SK-N-SH (cell line): ENCODE results near the gene CTRB1. TPM values are rescaled to one million over a fixed set of nuclear protein-coding genes. Genes with fewer than 3 reads are reported as not detected.

Experiments used
- CTCF ChIA-PET: fragments of 300-600, 350-600 bp; formaldehyde crosslinking; extraction: SDS; loops from one replicate; lab custom pipeline; 2021; lab: Yijun Ruan, JAX
- POLR2A ChIA-PET: fragments of 350-600 bp; sonication (Branson Sonifier 250); formaldehyde crosslinking; extraction: SDS; loops from one replicate; lab custom pipeline; 2020; ENCODE audit warnings: antibody characterized with exemption, inconsistent platforms; lab: Yijun Ruan, JAX
- DNase-seq: peaks from one replicate; pipeline ENCODE4 v3.0.0; 2012
- H2AFZ ChIP-seq: fragments of 200-600 bp; sonication (generic); 2 replicates; pipeline ENCODE4 v1.8.1; 2016; ENCODE audit warnings: antibody characterized with exemption, mild to moderate bottlenecking, low read depth
- H3F3A ChIP-seq: fragments of 200-600 bp; sonication (generic); replicated peaks from 2 replicates; pipeline ENCODE3; 2016; ENCODE audit warnings: antibody characterized with exemption, mild to moderate bottlenecking; ENCODE audit not compliant: insufficient read depth
- H3K27ac ChIP-seq, 2 experiments: fragments of 200-500 bp in 1 of 2; fragments of 200-600 bp in 1 of 2; sonication (Bioruptor generic) in 1 of 2; sonication (generic), shearing (Covaris generic) in 1 of 2; 2 replicates each; pipeline versions ENCODE4 v1.5.1 to v1.6.1; 2014 to 2016; ENCODE audit warnings: low read depth in 2 of 2, inconsistent platforms in 1 of 2, low read length in 1 of 2, mild to moderate bottlenecking in 1 of 2, mixed read lengths in 1 of 2
- H3K27me3 ChIP-seq: fragments of 200-600 bp; sonication (generic), shearing (Covaris generic); 2 replicates; pipeline ENCODE4 v1.6.1; 2016; ENCODE audit warnings: mixed run types; ENCODE audit not compliant: insufficient read depth
- H3K36me3 ChIP-seq, 2 experiments: fragments of 200-500 bp in 1 of 2; fragments of 200-600 bp in 1 of 2; sonication (Bioruptor generic) in 1 of 2; sonication (generic) in 1 of 2; replicated peaks in 1 of 2; 2 replicates each; pipeline versions ENCODE3 to v1.5.1; 2014 to 2016; ENCODE audit warnings: low read length in 1 of 2, mild to moderate bottlenecking in 1 of 2; ENCODE audit not compliant: insufficient read depth in 2 of 2, control insufficient read depth in 1 of 2
- H3K4me1 ChIP-seq, 2 experiments: fragments of 200-500 bp in 1 of 2; fragments of 200-600 bp in 1 of 2; sonication (Bioruptor generic) in 1 of 2; sonication (generic), shearing (Covaris generic) in 1 of 2; 2 replicates each; pipeline versions ENCODE4 v1.5.1 to v1.6.1; 2014 to 2016; ENCODE audit warnings: low read depth in 1 of 2, low read length in 1 of 2, mixed run types in 1 of 2; ENCODE audit not compliant: insufficient read depth in 2 of 2, control insufficient read depth in 1 of 2
- H3K4me2 ChIP-seq: fragments of 200-600 bp; sonication (generic), shearing (Covaris generic); 2 replicates; pipeline ENCODE4 v1.6.1; 2017; ENCODE audit warnings: mixed run types
- H3K4me3 ChIP-seq, 2 experiments: fragments of 200-500 bp in 1 of 2; fragments of 200-600 bp in 1 of 2; sonication (Bioruptor generic) in 1 of 2; sonication (generic), shearing (Covaris generic) in 1 of 2; 2 replicates each; pipeline versions ENCODE4 v1.5.1 to v1.8.1; 2014 to 2016; ENCODE audit warnings: low read depth in 2 of 2, inconsistent platforms in 1 of 2, low read length in 1 of 2, mild to moderate bottlenecking in 1 of 2, mixed read lengths in 1 of 2, moderate library complexity in 1 of 2
- H3K79me2 ChIP-seq: fragments of 200-600 bp; sonication (generic); 2 replicates; pipeline ENCODE4 v1.8.1; 2017; ENCODE audit warnings: mild to moderate bottlenecking; ENCODE audit not compliant: insufficient read depth
- H3K9ac ChIP-seq: fragments of 200-600 bp; sonication (generic); 2 replicates; pipeline ENCODE4 v1.6.1; 2017; ENCODE audit warnings: mixed run types
- H3K9me2 ChIP-seq: fragments of 200-600 bp; sonication (generic); 2 replicates; pipeline ENCODE4 v1.6.1; 2017; ENCODE audit warnings: mixed run types
- H3K9me3 ChIP-seq: fragments of 200-600 bp; sonication (generic); 2 replicates; pipeline ENCODE4 v1.6.1; 2017; ENCODE audit warnings: mixed run types, mild to moderate bottlenecking, moderate library complexity
- H4K20me1 ChIP-seq: fragments of 200-600 bp; sonication (generic); 2 replicates; pipeline ENCODE4 v1.6.1; 2017; ENCODE audit warnings: mild to moderate bottlenecking, mixed run types; ENCODE audit not compliant: insufficient read depth
- CHD2 ChIP-seq: fragments of 150-350 bp; IDR thresholded peaks from 2 replicates; pipeline ENCODE4 v1.6.1; 2018; ENCODE audit warnings: low read length; ENCODE audit not compliant: partially characterized antibody
- ELF1 ChIP-seq: IDR thresholded peaks from 2 replicates; pipeline ENCODE4 v1.4.0; 2012
- EZH2phosphoT487 ChIP-seq: fragments of 200-600 bp; sonication (generic); IDR thresholded peaks from 2 replicates; pipeline ENCODE4 v1.6.1; 2017; ENCODE audit warnings: low read depth, mixed run types, mild to moderate bottlenecking, antibody characterized with exemption, moderate library complexity, borderline replicate concordance
- FOXM1 ChIP-seq: IDR thresholded peaks from 2 replicates; pipeline ENCODE4 v1.4.0; 2012; ENCODE audit warnings: low read depth, mild to moderate bottlenecking
- GATA2 ChIP-seq: sonication (generic); formaldehyde crosslinking; IDR thresholded peaks from 2 replicates; pipeline ENCODE4 v1.5.0; 2020; ENCODE audit warnings: mild to moderate bottlenecking, missing genetic modification reagents
- RCOR1 ChIP-seq: fragments of 150-350 bp; IDR thresholded peaks from 2 replicates; pipeline ENCODE4 v1.6.1; 2017; ENCODE audit warnings: antibody characterized with exemption, low read length
- SIN3A ChIP-seq: IDR thresholded peaks from 2 replicates; pipeline ENCODE4 v1.6.1; 2012; ENCODE audit warnings: low read depth, mild to moderate bottlenecking, low read length, moderate library complexity, borderline replicate concordance
- TAF1 ChIP-seq: IDR thresholded peaks from 2 replicates; pipeline ENCODE4 v1.6.1; 2012; ENCODE audit warnings: low read depth, mild to moderate bottlenecking, low read length, moderate library complexity, borderline replicate concordance
- TEAD4 ChIP-seq: IDR thresholded peaks from 2 replicates; pipeline ENCODE4 v1.4.0; 2012; ENCODE audit warnings: mild to moderate bottlenecking, borderline replicate concordance; ENCODE audit not compliant: insufficient read depth
- YY1 ChIP-seq: IDR thresholded peaks from 2 replicates; pipeline ENCODE4 v1.4.0; 2012; ENCODE audit warnings: low read depth, mild to moderate bottlenecking
- WGBS: methylation state at CpG from one replicate; pipeline ENCODE4 v1.1.6; 2017; ENCODE audit warnings: low lambda C conversion rate; 5-methylcytosine and 5-hydroxymethylcytosine counted together
- polyA plus RNA-seq, 3 experiments: library from polyadenylated mRNA; depleted of rRNA; stranded (reverse); fragments of >200 nt; gene quantifications; 2 replicates each; pipeline ENCODE4 v1.2.3, GENCODE V29; 2012
- TF ChIP-seq, protein P1 (sequence below): fragments of 150-350 bp; IDR thresholded peaks from 2 replicates; pipeline ENCODE4 v1.6.1; 2017; ENCODE audit warnings: antibody characterized with exemption, low read length, low read depth, borderline replicate concordance
- TF ChIP-seq, protein P2 (sequence below): IDR thresholded peaks from 2 replicates; pipeline ENCODE4 v1.4.0; 2012; ENCODE audit warnings: low read depth
- TF ChIP-seq, protein P3 (sequence below): fragments of 150-350 bp; IDR thresholded peaks from 2 replicates; pipeline ENCODE4 v1.6.1; 2016; ENCODE audit warnings: mild to moderate bottlenecking, low read depth, low read length

The CTRB1 gene
- polyA plus RNA-seq, 1 of the 3 experiments (the other 2 are of a cell fraction): not detected

DNA sequence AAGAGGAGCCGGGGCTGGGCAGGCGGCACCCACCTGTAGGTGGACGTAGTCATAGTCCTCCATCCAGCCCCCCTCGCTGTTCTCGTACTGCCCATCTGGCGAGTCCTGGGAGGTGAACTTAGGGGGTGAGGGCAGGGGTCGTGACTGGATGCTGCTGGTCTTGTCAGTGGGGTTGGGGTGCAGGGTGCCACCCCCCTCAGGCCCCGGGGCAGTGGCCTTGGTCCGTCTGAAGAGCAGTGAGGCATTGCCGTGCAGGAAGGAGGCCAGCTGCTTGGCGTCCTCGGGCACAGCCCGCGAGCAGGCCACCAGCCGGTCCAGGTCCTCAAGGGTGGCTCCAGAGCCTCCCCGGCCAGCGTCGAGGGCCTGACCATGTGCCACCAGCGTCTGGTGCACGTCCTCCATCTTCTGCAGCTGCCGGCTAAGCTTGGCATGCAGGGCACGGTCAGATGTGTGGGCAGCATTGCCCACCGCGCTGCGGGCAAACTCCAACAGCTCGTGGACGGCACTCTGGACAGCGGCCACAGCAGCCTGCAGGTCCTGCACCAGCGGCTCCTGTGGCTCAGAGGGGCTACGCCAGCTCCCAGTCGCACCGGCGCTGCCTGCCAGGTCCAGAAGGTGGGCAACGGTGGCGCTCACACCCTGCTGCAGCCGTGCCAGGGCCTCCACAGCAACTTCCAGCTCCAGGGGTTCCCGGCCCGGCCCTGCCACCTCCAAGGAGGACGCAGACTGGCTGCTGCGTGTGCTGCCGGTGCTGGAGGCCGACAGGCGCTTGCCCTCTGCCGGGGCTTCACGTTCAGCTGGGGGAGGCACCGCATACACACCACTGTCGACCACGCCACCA is 16.3 kb downstream of the CTRB1 start:
- DNase-seq: no peak
- Histone ChIP-seq H3K27ac (peak overlapping the region in 1 of 2 experiments; percentile 57; a peak in 3 of 4 replicates), H4K20me1 (peaks cover 83% of the 10 kb centered on the region)

DNA sequence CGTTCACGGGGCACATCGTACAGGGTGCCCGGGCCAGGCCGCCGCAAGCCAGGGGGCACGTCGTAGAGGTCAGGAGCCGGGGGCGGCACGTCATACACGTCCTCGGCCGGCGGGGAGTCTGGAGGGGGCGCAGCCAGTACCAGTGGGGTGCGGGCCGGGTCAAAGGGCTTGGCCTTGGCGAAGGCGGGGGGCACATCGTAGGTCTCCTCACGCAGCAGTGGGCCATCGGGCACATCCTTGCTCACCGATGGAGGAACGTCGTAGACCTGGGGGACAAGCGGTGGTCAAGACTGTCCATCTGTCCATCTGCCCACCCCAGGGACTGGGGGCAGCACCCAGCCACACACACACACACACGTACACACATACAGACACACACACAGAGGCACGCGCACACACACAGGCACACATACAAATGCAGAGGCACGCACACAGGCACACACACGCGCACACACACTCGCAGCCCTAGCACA is 17.0 kb downstream of the CTRB1 start:
- H3K9me2 ChIP-seq: no peaks in the 10 kb centered on the region
- 0 out of 4 replicates have a peak overlapping the region, but pooled peaks of 1 of the 2 experiments have one; percentile 22 for H3K27ac ChIP-seq
- H3K9me3 ChIP-seq: no peaks in the 10 kb centered on the region
- H3F3A ChIP-seq: peaks cover 42% of the 10 kb centered on the region
- no peak overlapping the region for H3K9ac ChIP-seq
- peaks cover 40% of the 10 kb centered on the region in 2 experiments for H3K4me1 ChIP-seq
- peaks cover 78% of the 10 kb centered on the region for H4K20me1 ChIP-seq
- no peak overlapping the region for H2AFZ ChIP-seq
- H3K4me3 ChIP-seq: no peak overlapping the region
- H3K4me2 ChIP-seq: no peak overlapping the region
- POLR2A ChIA-PET: no interaction called here
- DNase-seq: no peak
- H3K79me2 ChIP-seq: peaks cover 99% of the 10 kb centered on the region
- H3K36me3 ChIP-seq: peaks cover 35 to 47% of the 10 kb centered on the region in 2 experiments
- no peaks in the 10 kb centered on the region for H3K27me3 ChIP-seq
- WGBS: 86% methylated on average over 9 of the region's 34 CpGs
- CTCF ChIA-PET: interaction anchor here (0.6 to 5.4 kb wide), 9 partner anchors 10 to 360 kb away, joined by 3 to 72 read pairs (median 25); no protein-coding TSS in a partner anchor
- TF ChIP-seq GATA2 (CRISPR knock-in tag) (no peak), RCOR1 (no peak), FOXM1 (no peak), SIN3A (no peak), EZH2phosphoT487 (no peak), CHD2 (no peak), YY1 (no peak)
- TF ChIP-seq, protein P1, sequence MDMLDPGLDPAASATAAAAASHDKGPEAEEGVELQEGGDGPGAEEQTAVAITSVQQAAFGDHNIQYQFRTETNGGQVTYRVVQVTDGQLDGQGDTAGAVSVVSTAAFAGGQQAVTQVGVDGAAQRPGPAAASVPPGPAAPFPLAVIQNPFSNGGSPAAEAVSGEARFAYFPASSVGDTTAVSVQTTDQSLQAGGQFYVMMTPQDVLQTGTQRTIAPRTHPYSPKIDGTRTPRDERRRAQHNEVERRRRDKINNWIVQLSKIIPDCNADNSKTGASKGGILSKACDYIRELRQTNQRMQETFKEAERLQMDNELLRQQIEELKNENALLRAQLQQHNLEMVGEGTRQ: no peak
- TF ChIP-seq, protein P2, sequence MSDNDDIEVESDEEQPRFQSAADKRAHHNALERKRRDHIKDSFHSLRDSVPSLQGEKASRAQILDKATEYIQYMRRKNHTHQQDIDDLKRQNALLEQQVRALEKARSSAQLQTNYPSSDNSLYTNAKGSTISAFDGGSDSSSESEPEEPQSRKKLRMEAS: no peak

More for the DNA sequence above, 16.3 kb downstream of the CTRB1 start:
- Histone ChIP-seq H3K79me2 (peaks cover 99% of the 10 kb centered on the region), H3K4me1 (peaks cover 33% of the 10 kb centered on the region in 2 experiments), H3K27me3 (no peaks in the 10 kb centered on the region), H3K9ac (no peak overlapping the region), H3K4me2 (0 out of 2 replicates have a peak overlapping the region, but pooled peaks have one; percentile 44), H3K4me3 (no peak overlapping the region), H3F3A (peaks cover 47% of the 10 kb centered on the region), H3K9me2 (no peaks in the 10 kb centered on the region), H3K36me3 (peaks cover 41 to 45% of the 10 kb centered on the region in 2 experiments), H2AFZ (no peak overlapping the region), H3K9me3 (no peaks in the 10 kb centered on the region)
- TF ChIP-seq, protein P3, sequence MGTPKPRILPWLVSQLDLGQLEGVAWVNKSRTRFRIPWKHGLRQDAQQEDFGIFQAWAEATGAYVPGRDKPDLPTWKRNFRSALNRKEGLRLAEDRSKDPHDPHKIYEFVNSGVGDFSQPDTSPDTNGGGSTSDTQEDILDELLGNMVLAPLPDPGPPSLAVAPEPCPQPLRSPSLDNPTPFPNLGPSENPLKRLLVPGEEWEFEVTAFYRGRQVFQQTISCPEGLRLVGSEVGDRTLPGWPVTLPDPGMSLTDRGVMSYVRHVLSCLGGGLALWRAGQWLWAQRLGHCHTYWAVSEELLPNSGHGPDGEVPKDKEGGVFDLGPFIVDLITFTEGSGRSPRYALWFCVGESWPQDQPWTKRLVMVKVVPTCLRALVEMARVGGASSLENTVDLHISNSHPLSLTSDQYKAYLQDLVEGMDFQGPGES: no peak
- TF ChIP-seq TAF1 (no peak), TEAD4 (no peak), ELF1 (no peak), SIN3A (no peak)
- ChIA-PET CTCF (interaction anchor here (0.6 to 5.4 kb wide), 36 partner anchors 10 to 360 kb away, joined by 3 to 72 read pairs (median 8); no protein-coding TSS in a partner anchor), POLR2A (no interaction called here)
- WGBS: 91% methylated on average over 8 of the region's 48 CpGs
